CD14-positive monocyte (primary cell): ENCODE measurements around the gene ZSCAN23. TPM values are rescaled to one million over a fixed set of nuclear protein-coding genes. Genes with fewer than 3 reads are reported as not detected.

Experiments
- DNase-seq, 3 donors: peaks; one replicate each; pipeline ENCODE4 v3.0.0-alpha.2; 2011 to 2022
- H2AFZ ChIP-seq: 2 replicates; pipeline ENCODE4 v1.6.0; 2012; ENCODE audit warnings: mild to moderate bottlenecking, low read depth, low read length, inconsistent platforms; ENCODE audit not compliant: insufficient read depth, poor library complexity, severe bottlenecking
- H3K27ac ChIP-seq, 2 donors: 1 replicate in 1 of 2; 2 replicates in 1 of 2; pipeline ENCODE4 v1.5.1; 2012 to 2013; ENCODE audit warnings: low read length in 2 of 2, control low read depth in 1 of 2, inconsistent platforms in 1 of 2, low read depth in 1 of 2, mild to moderate bottlenecking in 1 of 2
- H3K27me3 ChIP-seq, 2 donors: one replicate each; pipeline versions ENCODE4 v1.6.0 to v1.6.1; 2011 to 2013; ENCODE audit warnings: low read length in 2 of 2; ENCODE audit not compliant: control insufficient read depth in 2 of 2, insufficient read depth in 2 of 2
- H3K36me3 ChIP-seq, 2 donors: replicated peaks in 1 of 2; 1 replicate in 1 of 2; 2 replicates in 1 of 2; pipeline versions ENCODE4 v1.5.1 to v1.6.1; 2012 to 2013; ENCODE audit warnings: low read length in 2 of 2, control low read depth in 1 of 2, inconsistent platforms in 1 of 2, mild to moderate bottlenecking in 1 of 2; ENCODE audit not compliant: insufficient read depth in 2 of 2, control insufficient read depth in 1 of 2
- H3K4me1 ChIP-seq, 2 donors: 1 replicate in 1 of 2; 2 replicates in 1 of 2; pipeline versions ENCODE4 v1.5.1 to v1.6.1; 2012 to 2013; ENCODE audit warnings: low read length in 2 of 2, control low read depth in 1 of 2, inconsistent platforms in 1 of 2, mild to moderate bottlenecking in 1 of 2, moderate library complexity in 1 of 2; ENCODE audit not compliant: insufficient read depth in 2 of 2, control insufficient read depth in 1 of 2
- H3K4me2 ChIP-seq: replicated peaks from 2 replicates; pipeline ENCODE3; 2012; ENCODE audit warnings: low read length, moderate library complexity, mild to moderate bottlenecking; ENCODE audit not compliant: poor library complexity, severe bottlenecking; ENCODE audit errors: extremely low read depth
- H3K4me3 ChIP-seq, 3 experiments: fragments of 200-600 bp in 1 of 3; sonication (generic) in 1 of 3; replicated peaks in 1 of 3; 1 replicate in 2 of 3; 2 replicates in 1 of 3; pipeline ENCODE4 v1.5.1; 2011 to 2013; ENCODE audit warnings: low read length in 3 of 3, mild to moderate bottlenecking in 3 of 3, control low read depth in 2 of 3, low read depth in 2 of 3, inconsistent platforms in 1 of 3, moderate library complexity in 1 of 3
- H3K79me2 ChIP-seq: 2 replicates; pipeline ENCODE4 v1.6.0; 2012; ENCODE audit warnings: mild to moderate bottlenecking, control low read depth, inconsistent platforms, low read length, moderate library complexity; ENCODE audit not compliant: insufficient read depth
- H3K9ac ChIP-seq: 2 replicates; pipeline ENCODE4 v1.6.0; 2017; ENCODE audit warnings: low read length, mild to moderate bottlenecking; ENCODE audit not compliant: insufficient read depth, poor library complexity, severe bottlenecking
- H3K9me3 ChIP-seq, 2 donors: replicated peaks in 1 of 2; 1 replicate in 1 of 2; 2 replicates in 1 of 2; pipeline versions ENCODE4 v1.5.1 to v1.6.1; 2012 to 2013; ENCODE audit warnings: low read length in 2 of 2, control low read depth in 1 of 2; ENCODE audit not compliant: control insufficient read depth in 1 of 2, insufficient read depth in 1 of 2
- H4K20me1 ChIP-seq: 2 replicates; pipeline ENCODE4 v1.6.0; 2012; ENCODE audit warnings: mild to moderate bottlenecking, low read length, control low read depth, moderate library complexity; ENCODE audit not compliant: insufficient read depth
- H3K27ac Mint-ChIP-seq, 7 donors: one replicate each; pipeline ENCODE4 v1.8.0; 2020; ENCODE audit warnings: mild to moderate bottlenecking in 7 of 7, mixed read lengths in 7 of 7, moderate library complexity in 6 of 7, inconsistent platforms in 2 of 7
- H3K27me3 Mint-ChIP-seq, 3 donors: one replicate each; pipeline ENCODE4 v1.8.0; 2021 to 2022; ENCODE audit warnings: low read depth in 3 of 3, mild to moderate bottlenecking in 3 of 3, mixed read lengths in 3 of 3, moderate library complexity in 3 of 3, inconsistent platforms in 1 of 3
- H3K36me3 Mint-ChIP-seq, 2 donors: one replicate each; pipeline ENCODE4 v1.8.0; 2020; ENCODE audit warnings: mixed read lengths in 2 of 2, inconsistent platforms in 1 of 2, mild to moderate bottlenecking in 1 of 2
- H3K4me1 Mint-ChIP-seq: one replicate; pipeline ENCODE4 v1.8.0; 2020; ENCODE audit warnings: mild to moderate bottlenecking, mixed read lengths
- H3K4me3 Mint-ChIP-seq, 2 donors: one replicate each; pipeline ENCODE4 v1.8.0; 2020; ENCODE audit warnings: mild to moderate bottlenecking in 2 of 2, mixed read lengths in 2 of 2, moderate library complexity in 1 of 2
- H3K9me3 Mint-ChIP-seq, 7 donors: one replicate each; pipeline ENCODE4 v1.8.0; 2020 to 2022; ENCODE audit warnings: mixed read lengths in 7 of 7, mild to moderate bottlenecking in 6 of 7, moderate library complexity in 6 of 7, inconsistent platforms in 2 of 7
- WGBS: methylation state at CpG from one replicate; pipeline ENCODE4 v1.1.5; 2013; ENCODE audit warnings: missing lambda C conversion rate; ENCODE audit not compliant: insufficient coverage; 5-methylcytosine and 5-hydroxymethylcytosine counted together
- intact Hi-C, 2 donors: fragments of 100-400 bp; cut with micrococcal nuclease; formaldehyde crosslinking; loops; one replicate each; pipeline versions ENCODE4 v1.15.0 to v1.15.1; 2023
- polyA plus RNA-seq, 3 donors: library from polyadenylated mRNA; depleted of rRNA in 1 of 3; unstranded in 2 of 3; stranded (reverse) in 1 of 3; fragments of 300-500 nt in 2 of 3; fragments of >200 nt in 1 of 3; fragmentation: Illumina TruSeq in 2 of 3; gene quantifications; 1 replicate in 2 of 3; 2 replicates in 1 of 3; pipeline ENCODE4 v1.2.3, GENCODE V29; 2012 to 2021
- TF ChIP-seq, protein P1 (sequence below): fragments of 200-600 bp; IDR thresholded peaks from one replicate; pipeline ENCODE4 v1.8.0; 2022; ENCODE audit warnings: antibody characterized with exemption, mild to moderate bottlenecking

The ZSCAN23 gene
- polyA plus RNA-seq, 3 donors: not detected

DNA sequence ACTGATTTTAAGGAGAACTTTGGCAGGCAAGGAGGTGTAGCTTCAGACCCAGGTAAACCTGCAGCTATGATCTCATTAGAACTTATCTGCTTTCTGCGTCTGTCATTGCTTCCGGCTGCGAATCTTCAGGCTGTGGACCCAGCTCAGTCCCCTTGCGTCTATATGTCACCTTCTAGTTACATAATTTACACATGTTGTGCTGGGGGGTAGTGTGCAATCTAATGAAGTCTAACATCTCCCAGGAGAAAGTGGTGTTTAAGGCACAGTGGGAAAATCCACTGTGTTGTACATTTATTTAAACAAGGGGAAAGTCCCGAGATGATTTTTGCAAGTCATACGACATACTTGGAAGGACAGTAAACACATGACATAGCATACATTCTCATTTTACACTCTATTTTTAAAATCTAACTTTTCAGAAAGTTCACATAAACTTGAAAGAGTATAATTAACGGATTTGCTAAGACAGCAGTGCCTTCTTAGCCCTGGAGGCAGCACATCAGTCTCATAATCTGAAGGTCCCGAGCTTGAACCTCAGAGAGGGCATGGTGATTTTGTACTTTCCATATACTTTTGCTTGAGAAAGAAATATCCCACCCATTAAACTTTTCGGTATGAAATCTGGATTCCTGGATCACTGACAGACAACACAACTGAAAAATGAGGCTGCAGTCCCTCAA is 37.1 kb upstream of the ZSCAN23 start:
- no peak overlapping the region for H3K27ac Mint-ChIP-seq
- Histone ChIP-seq H3K27ac (no peak overlapping the region), H3K36me3 (no peaks in the 10 kb centered on the region), H3K4me2 (no peak overlapping the region), H4K20me1 (no peaks in the 10 kb centered on the region), H3K79me2 (no peaks in the 10 kb centered on the region), H3K4me3 (no peak overlapping the region), H3K4me1 (no peaks in the 10 kb centered on the region), H3K9ac (no peak overlapping the region), H2AFZ (no peak overlapping the region), H3K27me3 (peaks cover 38 to 42% of the 10 kb centered on the region in 2 donors), H3K9me3 (peaks cover 0 to 3% of the 10 kb centered on the region in 2 donors)
- TF ChIP-seq, protein P1, sequence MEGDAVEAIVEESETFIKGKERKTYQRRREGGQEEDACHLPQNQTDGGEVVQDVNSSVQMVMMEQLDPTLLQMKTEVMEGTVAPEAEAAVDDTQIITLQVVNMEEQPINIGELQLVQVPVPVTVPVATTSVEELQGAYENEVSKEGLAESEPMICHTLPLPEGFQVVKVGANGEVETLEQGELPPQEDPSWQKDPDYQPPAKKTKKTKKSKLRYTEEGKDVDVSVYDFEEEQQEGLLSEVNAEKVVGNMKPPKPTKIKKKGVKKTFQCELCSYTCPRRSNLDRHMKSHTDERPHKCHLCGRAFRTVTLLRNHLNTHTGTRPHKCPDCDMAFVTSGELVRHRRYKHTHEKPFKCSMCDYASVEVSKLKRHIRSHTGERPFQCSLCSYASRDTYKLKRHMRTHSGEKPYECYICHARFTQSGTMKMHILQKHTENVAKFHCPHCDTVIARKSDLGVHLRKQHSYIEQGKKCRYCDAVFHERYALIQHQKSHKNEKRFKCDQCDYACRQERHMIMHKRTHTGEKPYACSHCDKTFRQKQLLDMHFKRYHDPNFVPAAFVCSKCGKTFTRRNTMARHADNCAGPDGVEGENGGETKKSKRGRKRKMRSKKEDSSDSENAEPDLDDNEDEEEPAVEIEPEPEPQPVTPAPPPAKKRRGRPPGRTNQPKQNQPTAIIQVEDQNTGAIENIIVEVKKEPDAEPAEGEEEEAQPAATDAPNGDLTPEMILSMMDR: no peak
- H3K27me3 Mint-ChIP-seq: peaks cover 28 to 56% (median 34%) of the 10 kb centered on the region in 3 donors
- WGBS: no CpG with 5 or more reads among the region's 9 CpGs
- no peak for DNase-seq
- no peaks in the 10 kb centered on the region for H3K4me1 Mint-ChIP-seq
- intact Hi-C loops: no loop called here
- H3K36me3 Mint-ChIP-seq: no peaks in the 10 kb centered on the region
- H3K4me3 Mint-ChIP-seq: no peak overlapping the region
- H3K9me3 Mint-ChIP-seq: peaks cover 0 to 9% (median 3%) of the 10 kb centered on the region in 7 donors

DNA sequence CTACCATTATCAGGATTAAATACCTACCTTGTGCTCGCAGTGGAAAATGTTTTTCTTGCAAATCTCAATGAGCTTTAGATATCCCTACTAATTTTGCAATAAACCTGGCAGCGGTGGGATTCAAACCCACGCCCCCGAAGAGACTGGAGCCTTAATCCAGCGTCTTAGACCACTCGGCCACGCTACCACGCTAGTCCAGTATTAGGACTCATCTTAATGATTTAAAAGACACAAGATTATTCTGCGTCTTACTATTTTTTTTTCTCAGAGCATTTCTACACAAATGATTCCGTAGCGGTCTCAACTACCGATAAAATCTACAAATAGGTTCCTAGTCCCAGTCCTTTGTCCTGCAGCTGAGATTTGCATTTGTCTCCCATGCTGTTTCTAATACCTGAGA is 35.2 kb upstream of the ZSCAN23 start:
- no peaks in the 10 kb centered on the region for H3K4me1 ChIP-seq
- H3K9ac ChIP-seq: no peak overlapping the region
- Mint-ChIP-seq H3K27ac (no peak overlapping the region), H3K4me3 (peak overlapping the region in 1 of 2 donors; percentile 49), H3K4me1 (no peaks in the 10 kb centered on the region), H3K36me3 (no peaks in the 10 kb centered on the region), H3K27me3 (peaks cover 36 to 68% (median 39%) of the 10 kb centered on the region in 3 donors), H3K9me3 (peaks cover 0 to 9% (median 2%) of the 10 kb centered on the region in 7 donors)
- H3K27ac ChIP-seq: no peak overlapping the region
- no peak for DNase-seq
- no peaks in the 10 kb centered on the region for H3K79me2 ChIP-seq
- H3K4me2 ChIP-seq: no peak overlapping the region
- TF ChIP-seq, protein P1: no peak
- peaks cover 50 to 58% of the 10 kb centered on the region in 2 donors for H3K27me3 ChIP-seq
- H4K20me1 ChIP-seq: no peaks in the 10 kb centered on the region
- H3K9me3 ChIP-seq: no peaks in the 10 kb centered on the region
- intact Hi-C loops: no loop called here
- WGBS: 41% methylated on average over 11 of the region's 12 CpGs
- H3K36me3 ChIP-seq: no peaks in the 10 kb centered on the region
- no peak overlapping the region for H2AFZ ChIP-seq
- no peak overlapping the region for H3K4me3 ChIP-seq
